ENCODE measurements around the gene ESPN. TPM values are rescaled to one million over a fixed set of nuclear protein-coding genes. Genes with fewer than 3 reads are reported as not detected.

Gene ESPN
- total RNA-seq, 1 donor from 2014 or later = 54.0 TPM

GRCh38 chr1:6456800-6457466, 32.4 kb downstream of the ESPN start:
- Mint-ChIP-seq H3K27me3 (peaks cover 6% of the 10 kb centered on the region), H3K36me3 (ENCODE audit: insufficient read depth) (peaks cover 20% of the 10 kb centered on the region), H3K4me3 (ENCODE audit: low read depth) (no peak overlapping the region), H3K4me1 (ENCODE audit: low read depth) (no peaks in the 10 kb centered on the region), H3K27ac (no peak overlapping the region), H3K9me3 (ENCODE audit: low read depth) (no peaks in the 10 kb centered on the region)
- DNase-seq (ENCODE audit: low spot score, unreplicated experiment) = no peak
- TF ChIP-seq CTCF (IDR thresholded peaks at IDR 0.05; ENCODE audit: unreplicated experiment) = no peak

DNA sequence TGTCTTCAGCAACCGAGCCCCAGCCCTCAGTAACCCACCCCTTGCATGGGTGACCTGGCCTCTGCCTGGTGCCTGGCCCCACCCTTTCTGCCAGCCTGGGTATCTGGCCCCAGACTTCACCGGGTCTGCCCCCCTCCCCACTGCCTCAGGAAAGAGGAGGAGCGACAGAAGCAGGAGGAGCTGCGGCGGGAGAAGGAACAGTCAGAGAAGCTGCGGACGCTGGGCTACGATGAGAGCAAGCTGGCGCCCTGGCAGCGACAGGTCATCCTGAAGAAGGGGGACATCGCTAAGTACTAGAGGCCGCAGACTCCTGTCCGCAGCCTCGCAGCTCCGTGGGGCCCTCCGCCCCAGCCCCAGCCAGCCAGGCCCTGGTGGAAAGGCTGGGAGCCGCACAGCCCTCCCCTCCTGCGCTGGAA, 35.3 kb downstream of the ESPN start:
- Mint-ChIP-seq H3K36me3 (ENCODE audit: insufficient read depth) (peaks cover 21% of the 10 kb centered on the region), H3K4me3 (ENCODE audit: low read depth) (no peak overlapping the region), H3K27me3 (no peaks in the 10 kb centered on the region), H3K4me1 (ENCODE audit: low read depth) (no peaks in the 10 kb centered on the region), H3K9me3 (ENCODE audit: low read depth) (no peaks in the 10 kb centered on the region), H3K27ac (no peak overlapping the region)
- no peak for TF ChIP-seq CTCF (IDR thresholded peaks at IDR 0.05; ENCODE audit: unreplicated experiment)
- no peak for DNase-seq (ENCODE audit: low spot score, unreplicated experiment)

GRCh38 chr1:6460301-6461050, 35.9 kb downstream of the ESPN start:
- DNase-seq (ENCODE audit: low spot score, unreplicated experiment) = no peak
- no peaks in the 10 kb centered on the region for H3K9me3 Mint-ChIP-seq (ENCODE audit: low read depth)
- H3K36me3 Mint-ChIP-seq (ENCODE audit: insufficient read depth) = peaks cover 21% of the 10 kb centered on the region
- H3K4me1 Mint-ChIP-seq (ENCODE audit: low read depth) = no peaks in the 10 kb centered on the region
- no peaks in the 10 kb centered on the region for H3K27me3 Mint-ChIP-seq
- H3K27ac Mint-ChIP-seq = no peak overlapping the region
- TF ChIP-seq CTCF (IDR thresholded peaks at IDR 0.05; ENCODE audit: unreplicated experiment) = no peak
- no peak overlapping the region for H3K4me3 Mint-ChIP-seq (ENCODE audit: low read depth)

- TF ChIP-seq CTCF (IDR thresholded peaks at IDR 0.05; ENCODE audit: unreplicated experiment) = no peak
- Mint-ChIP-seq H3K9me3 (ENCODE audit: low read depth) (no peaks in the 10 kb centered on the region), H3K27ac (no peak overlapping the region), H3K4me3 (ENCODE audit: low read depth) (no peak overlapping the region), H3K4me1 (ENCODE audit: low read depth) (no peaks in the 10 kb centered on the region), H3K36me3 (ENCODE audit: insufficient read depth) (peaks cover 19% of the 10 kb centered on the region), H3K27me3 (no peaks in the 10 kb centered on the region)
- DNase-seq (ENCODE audit: low spot score, unreplicated experiment) = no peak
Observed at GRCh38 chr1:6461051-6461530, 36.5 kb downstream of the ESPN start.

- DNase-seq (ENCODE audit: low spot score, unreplicated experiment) = no peak
- H3K27me3 Mint-ChIP-seq = no peaks in the 10 kb centered on the region
- peaks cover 18% of the 10 kb centered on the region for H3K36me3 Mint-ChIP-seq (ENCODE audit: insufficient read depth)
- no peak overlapping the region for H3K27ac Mint-ChIP-seq
- no peak overlapping the region for H3K4me3 Mint-ChIP-seq (ENCODE audit: low read depth)
- H3K9me3 Mint-ChIP-seq (ENCODE audit: low read depth) = no peaks in the 10 kb centered on the region
- no peaks in the 10 kb centered on the region for H3K4me1 Mint-ChIP-seq (ENCODE audit: low read depth)
- no peak for TF ChIP-seq CTCF (IDR thresholded peaks at IDR 0.05; ENCODE audit: unreplicated experiment)
Observed at GRCh38 chr1:6461538-6462411, 37.2 kb downstream of the ESPN start.
